Measurements from ENCODE around the gene ZNF439.
"Not testable (repeated sequence)": the region's sequence is repeated elsewhere in the genome, so short reads cannot be mapped to it uniquely, and the experiment has no call there.

Gene ZNF439

DNA sequence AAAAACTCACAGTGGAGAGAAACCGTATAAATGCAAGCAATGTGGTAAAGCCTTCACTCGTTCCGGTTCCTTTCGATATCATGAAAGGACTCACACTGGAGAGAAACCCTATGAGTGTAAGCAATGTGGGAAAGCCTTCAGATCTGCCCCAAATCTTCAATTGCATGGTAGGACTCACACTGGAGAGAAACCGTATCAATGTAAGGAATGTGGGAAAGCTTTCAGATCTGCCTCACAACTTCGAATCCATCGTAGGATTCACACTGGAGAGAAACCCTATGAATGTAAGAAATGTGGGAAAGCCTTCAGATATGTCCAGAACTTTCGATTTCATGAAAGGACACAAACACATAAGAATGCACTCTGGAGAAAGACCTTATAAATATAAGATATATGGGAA, 19.7 kb downstream of the ZNF439 start:
- no peak for DNase-seq (ENCODE audit: low read depth in 2 of 2)

DNA sequence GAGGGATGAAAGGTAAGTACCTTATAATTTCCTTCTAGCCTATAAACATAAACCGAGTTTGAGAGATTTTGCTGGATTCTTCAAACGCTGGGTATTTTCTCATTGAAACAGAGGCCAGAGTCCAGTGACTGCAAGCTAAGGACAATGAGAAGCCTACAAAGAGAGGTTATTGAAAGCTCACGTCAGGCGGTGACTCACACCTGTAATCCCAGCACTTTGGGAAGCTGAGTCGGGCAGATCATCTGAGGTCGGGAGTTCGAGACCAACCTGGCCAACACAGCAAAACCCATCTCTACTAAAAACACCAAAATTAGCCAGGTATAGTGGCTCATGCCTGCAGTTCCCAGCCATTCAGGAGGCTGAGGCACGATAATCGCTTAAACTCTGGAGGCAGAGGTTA, 24.1 kb downstream of the ZNF439 start:
- no peak for DNase-seq (ENCODE audit: low read depth in 2 of 2)

DNA sequence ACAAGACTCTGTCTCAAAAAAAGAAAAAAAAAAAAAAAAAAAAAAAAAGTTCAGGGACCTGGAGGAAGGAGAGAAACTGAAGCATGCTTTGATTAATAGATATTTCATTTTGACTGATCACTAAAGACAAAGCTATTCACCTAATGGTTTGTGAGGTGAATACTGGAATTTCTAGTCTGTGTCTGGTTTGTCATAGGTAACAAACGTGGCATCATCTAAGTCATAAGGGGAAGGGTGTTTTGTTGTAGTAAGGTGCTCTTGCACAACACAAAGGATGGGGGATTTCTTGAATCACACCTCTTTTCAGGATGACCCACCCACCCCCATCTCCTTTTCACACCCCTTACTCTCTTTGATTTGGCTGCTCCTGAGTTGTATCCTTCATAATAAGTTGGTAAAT, 25.2 kb downstream of the ZNF439 start:
- DNase-seq (ENCODE audit: low read depth in 2 of 2), result no peak

DNA sequence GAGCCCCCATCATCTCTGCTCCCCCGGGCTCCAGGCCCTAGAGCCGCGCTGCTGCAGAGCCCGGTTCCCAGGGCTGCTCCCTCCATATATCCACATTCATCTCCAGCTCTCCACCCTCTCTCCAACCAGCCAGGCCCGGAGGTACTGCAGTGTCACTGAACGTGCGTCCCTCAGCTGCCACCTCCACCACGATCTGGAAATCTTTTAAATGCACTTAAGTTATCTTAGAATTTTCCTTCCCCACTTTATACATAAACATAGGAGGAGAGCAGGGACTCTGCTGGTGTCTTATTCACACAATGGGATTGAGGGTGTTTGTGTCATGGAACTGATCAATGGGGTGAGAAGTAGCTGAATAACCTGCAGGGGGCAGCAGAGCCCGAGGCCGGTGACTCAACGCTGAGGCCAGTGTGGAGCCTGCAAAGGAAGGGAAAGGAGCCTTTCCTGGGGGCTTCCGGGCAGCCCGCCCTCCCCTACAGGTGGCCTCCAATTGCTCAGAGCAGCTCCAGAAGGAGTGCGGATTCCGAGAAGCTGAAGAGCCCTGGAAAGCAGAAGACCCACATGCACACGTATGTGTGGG, 31.3 kb downstream of the ZNF439 start:
- DNase-seq (ENCODE audit: low read depth in 2 of 2), result peak in 1 of 2 donors; percentile 5

DNA sequence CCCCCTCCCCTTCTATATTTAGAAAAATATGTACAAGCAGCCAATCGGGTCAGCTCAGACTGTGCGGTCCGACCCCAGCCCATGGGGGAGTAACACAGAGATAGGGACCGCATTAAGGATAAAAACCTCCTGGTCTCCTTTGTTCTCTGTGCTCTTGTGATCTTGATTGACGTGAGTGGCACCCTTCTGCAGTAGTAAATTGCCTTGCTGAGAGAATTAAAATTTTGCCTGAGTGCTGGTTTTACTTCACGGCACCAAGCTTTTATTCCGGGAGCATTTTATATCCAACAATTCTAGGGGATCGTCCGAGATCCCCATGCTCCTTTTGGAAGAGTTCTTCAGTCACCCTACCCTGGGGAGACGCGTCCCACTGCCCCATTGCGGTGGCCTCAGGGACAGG, 32.1 kb downstream of the ZNF439 start:
- DNase-seq (ENCODE audit: low read depth in 2 of 2), result no peak

DNA sequence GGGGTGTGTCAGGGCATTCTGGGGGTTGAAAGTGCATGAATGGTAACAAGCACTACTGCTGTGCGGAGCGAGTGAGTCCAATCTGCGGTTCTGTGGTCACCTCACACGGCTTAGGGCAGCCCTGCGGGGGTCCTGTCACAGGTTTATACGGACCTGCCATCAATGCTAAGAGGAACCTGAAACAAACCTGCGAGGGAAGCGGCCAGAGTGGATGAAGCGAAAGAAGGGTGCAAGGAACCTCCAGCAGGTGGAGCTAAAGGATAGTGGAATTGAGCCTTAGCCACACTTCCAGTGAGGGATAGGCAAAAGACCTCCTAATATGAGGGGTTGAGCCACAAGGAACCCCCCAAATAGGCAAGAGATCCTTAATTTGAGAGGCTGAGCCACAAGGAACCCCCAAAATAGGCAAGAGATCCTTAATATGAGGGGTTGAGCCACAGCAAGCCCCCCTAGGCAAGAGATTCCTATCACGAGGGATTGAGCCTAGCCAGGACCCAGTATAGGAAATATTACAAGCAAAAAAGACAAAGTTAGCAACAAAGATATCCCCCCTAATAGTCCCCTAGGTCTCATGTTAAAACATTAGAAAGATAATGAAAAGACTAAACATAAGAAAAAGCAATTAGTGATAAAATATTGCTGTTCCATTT, 32.8 kb downstream of the ZNF439 start:
- DNase-seq (ENCODE audit: low read depth in 2 of 2), result peak; percentile 34 to 39

DNA sequence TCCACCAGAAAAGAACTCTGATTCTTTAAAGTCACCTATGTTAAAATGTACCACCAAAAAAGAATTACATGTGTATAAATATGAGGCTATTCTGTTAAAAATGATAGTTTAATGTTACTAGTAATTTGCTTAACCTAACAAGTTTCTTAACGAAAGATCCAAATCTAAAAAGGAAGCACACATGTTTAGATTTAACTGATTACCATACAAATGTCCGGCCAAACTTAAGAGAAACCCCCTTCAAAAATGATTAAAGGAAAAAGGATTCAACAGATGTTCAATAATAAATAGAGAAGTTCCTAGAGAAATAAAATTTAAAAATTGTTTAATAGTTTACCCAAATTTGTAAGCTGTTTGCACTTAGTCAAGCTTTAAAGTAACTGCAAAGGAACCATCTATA, 34.1 kb downstream of the ZNF439 start:
- no peak for DNase-seq (ENCODE audit: low read depth in 2 of 2)

DNA sequence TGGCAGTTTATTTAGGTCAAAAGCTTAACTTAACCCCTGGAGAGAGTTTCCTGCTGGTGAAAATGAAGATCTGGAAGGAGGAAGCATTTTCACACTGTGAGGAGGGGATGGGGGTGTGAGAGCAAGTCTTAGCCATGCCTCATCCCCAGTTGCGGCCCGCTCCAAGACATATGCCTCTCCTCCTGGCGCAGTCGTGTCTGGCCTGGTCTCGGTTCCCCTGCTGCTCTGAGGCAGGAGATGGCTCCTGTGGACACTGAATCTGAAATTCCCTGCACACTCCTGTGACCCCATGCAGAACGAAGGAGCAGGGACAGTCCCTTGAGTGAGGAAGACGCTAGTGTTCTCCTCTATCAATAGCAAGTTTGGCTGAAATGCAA, 38.7 kb downstream of the ZNF439 start:
- DNase-seq (ENCODE audit: low read depth in 2 of 2), result no peak

DNA sequence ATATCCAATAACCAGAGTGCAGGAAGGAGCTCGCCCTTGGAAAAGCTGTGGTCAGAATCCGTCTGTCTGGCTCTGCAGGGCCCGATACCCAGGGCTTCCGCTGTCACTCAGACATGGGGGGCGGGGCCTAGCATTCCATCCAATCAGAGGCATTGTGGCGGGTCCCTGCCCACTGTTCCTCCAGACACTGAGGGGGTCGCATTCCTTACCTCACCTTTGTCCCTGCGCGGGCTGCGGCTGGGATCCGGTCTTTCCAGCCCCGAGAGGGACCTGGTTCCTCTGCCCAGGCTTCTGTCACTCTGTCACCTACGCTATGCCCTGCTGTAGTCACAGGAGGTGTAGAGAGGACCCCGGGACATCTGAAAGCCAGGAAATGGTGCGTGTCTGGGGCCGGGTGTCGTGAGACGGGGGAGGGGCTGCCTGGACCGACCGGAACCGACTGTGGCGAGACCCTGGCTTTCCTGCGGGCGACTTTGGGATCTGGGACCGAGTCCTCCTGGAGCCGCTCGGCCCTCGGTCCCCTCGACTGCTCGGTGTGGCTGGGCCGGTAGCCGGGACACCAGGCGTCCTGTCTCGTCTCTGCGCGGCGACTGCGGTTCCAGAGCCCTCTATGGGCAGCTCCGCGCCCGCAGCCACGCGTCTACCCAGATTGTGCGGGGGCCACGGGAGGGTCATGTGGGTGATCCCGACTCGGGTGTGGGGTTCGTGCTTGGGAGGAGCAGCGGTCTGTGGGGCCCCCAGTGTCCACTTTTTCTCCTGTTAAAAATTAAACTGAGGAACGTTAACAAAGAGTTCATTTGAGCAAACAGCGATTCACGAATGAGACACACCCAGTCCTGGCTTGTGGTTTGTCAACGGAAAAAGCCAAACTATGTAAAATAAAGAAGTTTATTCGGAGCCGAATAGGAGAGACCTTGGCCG, 39.3 kb downstream of the ZNF439 start, which contains the start of gene ZNF69:
ZNF69 (plus strand) TSS at position 172 of the 921 bp plus-strand sequence; CDS start at position 314, 142 bp downstream.
- DNase-seq (ENCODE audit: low read depth in 2 of 2), result peak; percentile 29 to 45

DNA sequence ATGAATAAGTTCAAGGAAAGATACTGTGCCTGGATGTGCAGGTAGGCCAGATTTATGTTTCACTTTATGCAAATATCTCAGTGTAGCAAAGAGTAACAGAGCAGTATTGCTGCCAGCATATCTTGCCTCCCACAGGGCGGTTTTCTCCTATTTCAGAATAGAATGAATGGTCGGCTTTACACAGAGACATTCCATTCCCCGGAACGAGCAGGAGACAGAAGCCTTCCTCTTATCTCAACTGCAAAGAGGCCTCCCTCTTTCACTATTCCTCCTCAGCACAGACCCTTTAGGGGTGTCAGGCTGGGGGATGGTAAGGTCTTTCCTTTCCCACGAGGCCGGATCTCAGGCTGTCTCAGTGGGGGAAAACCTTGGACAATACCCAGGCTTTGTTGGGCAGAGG, 41.4 kb downstream of the ZNF439 start:
- DNase-seq (ENCODE audit: low read depth in 2 of 2), result not testable (repeated sequence)

DNA sequence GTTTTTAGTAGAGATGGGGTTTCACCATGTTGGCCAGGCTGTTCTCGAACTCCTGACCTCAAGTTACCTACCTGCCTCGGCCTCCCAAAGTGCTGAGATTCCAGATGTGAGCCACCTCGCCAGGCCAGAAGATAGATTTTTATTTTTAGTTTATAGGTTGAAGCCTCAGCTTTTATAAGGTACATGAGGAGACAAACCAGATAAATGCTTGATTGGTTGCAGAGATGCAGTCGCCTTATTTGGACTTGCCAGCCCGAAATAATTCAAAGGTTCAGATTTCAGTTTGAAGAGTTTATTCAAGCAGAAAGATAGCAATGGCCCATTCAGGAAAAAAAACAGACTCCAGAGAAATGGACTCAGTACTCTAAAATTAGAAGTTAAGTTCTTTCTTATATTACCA, 42.1 kb downstream of the ZNF439 start:
- no peak for DNase-seq (ENCODE audit: low read depth in 2 of 2)

DNA sequence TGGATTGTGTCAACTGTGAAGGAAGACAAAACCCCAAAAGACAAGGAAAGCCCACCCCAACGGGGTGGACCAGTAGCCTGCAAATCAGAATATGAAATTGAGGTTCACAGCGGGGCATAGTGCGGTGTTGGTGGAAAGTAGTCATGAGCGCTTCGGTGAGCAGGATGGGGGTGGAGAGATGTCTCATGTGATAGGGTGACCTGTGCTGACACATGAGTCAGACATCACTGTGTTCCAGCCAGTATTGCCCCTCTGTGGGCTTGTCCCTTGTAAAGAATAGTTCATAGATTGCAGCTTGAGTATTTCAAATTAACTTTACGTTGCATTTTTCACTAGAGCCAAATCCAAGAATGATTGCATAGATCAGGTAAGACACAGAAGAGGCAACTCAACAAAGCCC, 46.3 kb downstream of the ZNF439 start:
- no peak for DNase-seq (ENCODE audit: low read depth in 2 of 2)

DNA sequence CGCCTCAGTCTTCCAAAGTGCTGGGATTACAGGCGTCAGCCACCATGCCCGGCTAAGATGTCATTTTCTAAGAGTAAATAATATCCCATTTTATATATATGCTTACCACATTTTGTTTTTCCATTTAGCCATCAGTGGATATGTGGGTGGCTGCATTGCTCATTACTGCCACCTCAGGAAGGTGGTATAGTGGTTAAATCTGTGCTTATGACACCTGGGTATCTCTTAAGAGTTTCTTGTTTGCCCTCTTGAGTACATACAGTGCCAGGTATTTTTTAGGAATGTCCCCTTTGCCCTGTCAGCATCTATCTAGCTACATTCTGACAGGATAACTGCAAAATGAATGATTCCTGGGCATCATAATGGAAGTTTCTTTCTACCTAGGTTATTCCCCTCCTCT, 53.7 kb downstream of the ZNF439 start:
- DNase-seq (ENCODE audit: low read depth in 2 of 2), result no peak

DNA sequence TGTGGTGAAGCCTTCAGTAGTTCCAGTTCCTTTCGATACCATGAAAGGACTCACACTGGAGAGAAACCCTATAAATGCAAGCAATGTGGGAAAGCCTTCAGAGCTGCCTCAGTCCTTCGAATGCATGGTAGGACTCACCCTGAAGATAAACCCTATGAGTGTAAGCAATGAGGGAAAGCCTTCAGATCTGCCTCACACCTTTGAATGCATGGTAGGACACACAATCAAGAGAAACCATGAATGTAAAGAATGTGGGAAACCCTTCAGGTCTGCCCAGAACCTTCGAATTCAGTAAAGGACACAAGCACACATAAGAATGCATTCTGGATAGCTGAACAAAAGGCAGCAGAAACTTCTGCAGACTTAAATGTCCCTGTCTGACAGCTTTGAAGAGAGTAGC, 57.4 kb downstream of the ZNF439 start:
- DNase-seq (ENCODE audit: low read depth in 2 of 2), result no peak

DNA sequence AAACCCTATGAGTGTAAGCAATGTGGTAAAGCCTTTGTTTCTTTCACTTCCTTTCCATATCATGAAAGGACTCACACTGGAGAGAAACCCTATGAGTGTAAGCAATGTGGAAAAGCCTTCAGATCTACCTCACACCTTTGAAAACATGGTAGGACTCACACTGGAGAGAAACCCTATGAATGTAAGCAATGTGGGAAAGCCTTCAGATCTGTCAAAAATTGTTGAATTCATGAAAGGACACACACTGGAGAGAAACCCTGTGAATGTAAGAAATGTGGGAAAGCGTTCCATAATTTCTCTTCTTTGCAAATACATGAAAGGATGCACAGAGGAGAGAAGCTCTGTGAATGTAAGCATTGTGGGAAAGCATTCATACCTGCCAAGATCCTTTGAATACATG, 63.4 kb downstream of the ZNF439 start:
- not testable (repeated sequence) for DNase-seq (ENCODE audit: low read depth in 2 of 2)

DNA sequence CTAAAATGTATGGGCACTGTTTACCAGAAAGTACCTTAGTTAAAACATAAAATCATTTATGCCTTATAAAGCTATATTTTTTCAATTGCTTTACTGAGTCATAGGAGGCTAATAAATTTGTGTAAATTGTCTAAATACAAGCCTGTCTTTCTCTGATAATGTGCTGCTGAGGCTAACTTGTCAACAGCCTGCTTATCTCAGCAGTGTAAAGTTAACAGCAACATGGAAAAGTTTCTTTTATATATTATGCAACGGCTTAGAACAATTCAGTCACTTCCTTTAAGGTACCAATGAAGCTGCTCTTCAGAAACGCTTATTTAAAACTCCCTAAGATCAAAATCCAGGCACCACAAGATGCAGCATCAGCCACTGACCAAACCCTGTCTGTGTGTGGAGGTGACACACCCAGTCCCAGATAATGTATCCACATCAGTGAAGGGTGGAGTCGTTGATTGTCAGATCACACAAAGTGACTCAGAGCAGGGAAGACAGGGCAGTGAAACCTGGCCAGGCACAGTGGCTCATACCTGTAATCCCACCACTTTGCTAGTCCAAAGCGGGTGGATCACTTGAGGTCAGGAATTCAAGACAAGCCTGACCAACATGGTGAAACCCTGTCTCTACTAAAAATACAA, 66.0 kb downstream of the ZNF439 start:
- DNase-seq (ENCODE audit: low read depth in 2 of 2), result not testable (repeated sequence)
